Measurements from ENCODE around the gene OR52E6.

The OR52E6 gene

GRCh38 chr11:5878564-5878963, 36.9 kb upstream of the OR52E6 start:
- H3K4me3 ChIP-seq (ENCODE audit: low read depth, low read length): no peak overlapping the region
- TF ChIP-seq CTCF (IDR thresholded peaks at IDR 0.05; ENCODE audit: low read depth, low read length) (no peak), MAX (IDR thresholded peaks at IDR 0.05; ENCODE audit: low read depth, low read length) (no peak), POLR2A (IDR thresholded peaks at IDR 0.05; ENCODE audit: extremely low read depth, insufficient read length) (no peak), MYC (IDR thresholded peaks at IDR 0.05; ENCODE audit: low read depth, low read length) (no peak)
- DNase-seq (ENCODE audit: low read depth): no peak

GRCh38 chr11:5865826-5866225, 24.1 kb upstream of the OR52E6 start:
- TF ChIP-seq POLR2A (IDR thresholded peaks at IDR 0.05; ENCODE audit: extremely low read depth, insufficient read length): no peak
- TF ChIP-seq MAX (IDR thresholded peaks at IDR 0.05; ENCODE audit: low read depth, low read length): no peak
- TF ChIP-seq CTCF (IDR thresholded peaks at IDR 0.05; ENCODE audit: low read depth, low read length): no peak
- no peak for TF ChIP-seq MYC (IDR thresholded peaks at IDR 0.05; ENCODE audit: low read depth, low read length)
- H3K4me3 ChIP-seq (ENCODE audit: low read depth, low read length): no peak overlapping the region
- DNase-seq (ENCODE audit: low read depth): no peak

GRCh38 chr11:5857590-5857989, 15.9 kb upstream of the OR52E6 start, which contains the start of gene OR52E8:
OR52E8 (minus strand) TSS chr11:5857690; CDS start chr11:5857690, 0 bp downstream.
- no peak for DNase-seq (ENCODE audit: low read depth)
- TF ChIP-seq CTCF (IDR thresholded peaks at IDR 0.05; ENCODE audit: low read depth, low read length) (no peak), MAX (IDR thresholded peaks at IDR 0.05; ENCODE audit: low read depth, low read length) (no peak), MYC (IDR thresholded peaks at IDR 0.05; ENCODE audit: low read depth, low read length) (no peak), POLR2A (IDR thresholded peaks at IDR 0.05; ENCODE audit: extremely low read depth, insufficient read length) (no peak)

GRCh38 chr11:5851002-5851401, 9.3 kb upstream of the OR52E6 start:
- no peak for DNase-seq (ENCODE audit: low read depth)
- no peak for TF ChIP-seq MYC (IDR thresholded peaks at IDR 0.05; ENCODE audit: low read depth, low read length)
- TF ChIP-seq CTCF (IDR thresholded peaks at IDR 0.05; ENCODE audit: low read depth, low read length): no peak
- TF ChIP-seq MAX (IDR thresholded peaks at IDR 0.05; ENCODE audit: low read depth, low read length): no peak
- TF ChIP-seq POLR2A (IDR thresholded peaks at IDR 0.05; ENCODE audit: extremely low read depth, insufficient read length): no peak
- H3K4me3 ChIP-seq (ENCODE audit: low read depth, low read length): no peak overlapping the region

More at GRCh38 chr11:5857590-5857989, 15.9 kb upstream of the OR52E6 start, which contains the start of gene OR52E8:
- H3K4me3 ChIP-seq (ENCODE audit: low read depth, low read length): no peak within 1 kb of the TSS

GRCh38 chr11:5847711-5848110, 6.0 kb upstream of the OR52E6 start:
- TF ChIP-seq MAX (IDR thresholded peaks at IDR 0.05; ENCODE audit: low read depth, low read length) (no peak), POLR2A (IDR thresholded peaks at IDR 0.05; ENCODE audit: extremely low read depth, insufficient read length) (no peak), MYC (IDR thresholded peaks at IDR 0.05; ENCODE audit: low read depth, low read length) (no peak), CTCF (IDR thresholded peaks at IDR 0.05; ENCODE audit: low read depth, low read length) (no peak)
- DNase-seq (ENCODE audit: low read depth): no peak
- H3K4me3 ChIP-seq (ENCODE audit: low read depth, low read length): no peak overlapping the region

All from NB4 (cell line).